ENCODE measurements around the gene NCR2.

NCR2 gene

DNA sequence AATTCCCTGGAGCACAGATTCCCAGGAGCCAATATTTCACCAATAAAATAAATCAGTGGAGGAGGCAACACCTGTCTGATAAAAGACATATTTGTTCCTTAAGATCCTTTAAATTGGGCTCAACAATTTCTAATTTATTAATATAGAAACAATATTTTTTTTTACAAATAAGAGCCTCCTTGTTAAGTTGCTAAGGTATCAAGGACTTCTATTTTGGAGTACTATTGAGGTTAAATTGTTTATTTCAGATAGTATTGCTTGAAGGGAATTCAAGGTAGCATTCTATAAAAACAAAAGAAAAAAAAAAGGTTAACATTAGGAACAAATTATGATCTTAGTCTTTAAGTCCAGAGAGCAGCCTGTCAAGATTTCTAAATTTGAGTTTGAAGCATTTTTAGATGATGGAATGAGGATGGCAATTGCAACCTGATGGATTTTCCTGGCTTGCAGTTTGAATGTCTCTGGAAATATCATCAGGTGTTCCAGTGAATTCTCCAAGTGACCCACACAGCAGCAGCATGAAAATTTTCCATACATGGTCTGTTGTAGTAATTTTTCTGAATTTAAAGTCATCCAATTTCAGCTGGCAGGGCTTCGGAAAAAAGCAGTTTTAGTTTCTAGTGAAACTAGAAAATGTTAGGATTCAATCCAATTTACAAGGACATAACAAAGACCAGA lies 19.3 kb upstream of the NCR2 start:
- no peak overlapping the region for H3K27ac ChIP-seq
- TF ChIP-seq, protein P1, sequence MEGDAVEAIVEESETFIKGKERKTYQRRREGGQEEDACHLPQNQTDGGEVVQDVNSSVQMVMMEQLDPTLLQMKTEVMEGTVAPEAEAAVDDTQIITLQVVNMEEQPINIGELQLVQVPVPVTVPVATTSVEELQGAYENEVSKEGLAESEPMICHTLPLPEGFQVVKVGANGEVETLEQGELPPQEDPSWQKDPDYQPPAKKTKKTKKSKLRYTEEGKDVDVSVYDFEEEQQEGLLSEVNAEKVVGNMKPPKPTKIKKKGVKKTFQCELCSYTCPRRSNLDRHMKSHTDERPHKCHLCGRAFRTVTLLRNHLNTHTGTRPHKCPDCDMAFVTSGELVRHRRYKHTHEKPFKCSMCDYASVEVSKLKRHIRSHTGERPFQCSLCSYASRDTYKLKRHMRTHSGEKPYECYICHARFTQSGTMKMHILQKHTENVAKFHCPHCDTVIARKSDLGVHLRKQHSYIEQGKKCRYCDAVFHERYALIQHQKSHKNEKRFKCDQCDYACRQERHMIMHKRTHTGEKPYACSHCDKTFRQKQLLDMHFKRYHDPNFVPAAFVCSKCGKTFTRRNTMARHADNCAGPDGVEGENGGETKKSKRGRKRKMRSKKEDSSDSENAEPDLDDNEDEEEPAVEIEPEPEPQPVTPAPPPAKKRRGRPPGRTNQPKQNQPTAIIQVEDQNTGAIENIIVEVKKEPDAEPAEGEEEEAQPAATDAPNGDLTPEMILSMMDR (conservative IDR thresholded peaks at IDR 0.05; ENCODE audit: low read depth) = no peak
- no peak for DNase-seq (ENCODE audit: low spot score)
- ChIA-PET POLR2A (ENCODE audit: low non-redundant PET) (no interaction called here), CTCF (interaction anchor here (1.1 kb wide), 1 partner anchor 11 kb away, joined by 3 read pairs; no protein-coding TSS in a partner anchor)

DNA sequence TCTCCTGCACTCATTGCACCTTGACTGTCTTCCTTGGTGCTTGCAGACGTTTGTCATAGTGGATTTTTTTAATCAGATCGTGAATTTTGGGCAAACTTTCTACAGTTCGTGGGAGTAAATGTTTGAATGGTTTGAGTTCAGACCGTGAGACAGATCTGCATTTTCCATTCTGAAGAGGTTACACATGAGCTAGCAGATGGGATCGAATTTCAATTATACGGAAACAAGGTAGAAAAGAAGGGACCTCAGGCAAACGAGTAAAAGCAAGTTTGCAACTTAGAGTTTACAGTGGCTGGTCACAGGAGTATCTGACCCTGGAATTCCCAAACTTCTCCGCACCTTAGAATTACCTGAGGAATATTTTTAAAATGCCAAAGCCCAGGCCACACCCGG lies 17.2 kb upstream of the NCR2 start:
- no peak for DNase-seq (ENCODE audit: low spot score)
- TF ChIP-seq, protein P1 (conservative IDR thresholded peaks at IDR 0.05; ENCODE audit: low read depth) = no peak
- CTCF ChIA-PET = interaction anchor here (0.8 to 1.1 kb wide), 4 partner anchors 10 to 151 kb away, joined by 3 to 5 read pairs (median 4); no protein-coding TSS in a partner anchor
- POLR2A ChIA-PET (ENCODE audit: low non-redundant PET) = no interaction called here
- no peak overlapping the region for H3K27ac ChIP-seq

DNA sequence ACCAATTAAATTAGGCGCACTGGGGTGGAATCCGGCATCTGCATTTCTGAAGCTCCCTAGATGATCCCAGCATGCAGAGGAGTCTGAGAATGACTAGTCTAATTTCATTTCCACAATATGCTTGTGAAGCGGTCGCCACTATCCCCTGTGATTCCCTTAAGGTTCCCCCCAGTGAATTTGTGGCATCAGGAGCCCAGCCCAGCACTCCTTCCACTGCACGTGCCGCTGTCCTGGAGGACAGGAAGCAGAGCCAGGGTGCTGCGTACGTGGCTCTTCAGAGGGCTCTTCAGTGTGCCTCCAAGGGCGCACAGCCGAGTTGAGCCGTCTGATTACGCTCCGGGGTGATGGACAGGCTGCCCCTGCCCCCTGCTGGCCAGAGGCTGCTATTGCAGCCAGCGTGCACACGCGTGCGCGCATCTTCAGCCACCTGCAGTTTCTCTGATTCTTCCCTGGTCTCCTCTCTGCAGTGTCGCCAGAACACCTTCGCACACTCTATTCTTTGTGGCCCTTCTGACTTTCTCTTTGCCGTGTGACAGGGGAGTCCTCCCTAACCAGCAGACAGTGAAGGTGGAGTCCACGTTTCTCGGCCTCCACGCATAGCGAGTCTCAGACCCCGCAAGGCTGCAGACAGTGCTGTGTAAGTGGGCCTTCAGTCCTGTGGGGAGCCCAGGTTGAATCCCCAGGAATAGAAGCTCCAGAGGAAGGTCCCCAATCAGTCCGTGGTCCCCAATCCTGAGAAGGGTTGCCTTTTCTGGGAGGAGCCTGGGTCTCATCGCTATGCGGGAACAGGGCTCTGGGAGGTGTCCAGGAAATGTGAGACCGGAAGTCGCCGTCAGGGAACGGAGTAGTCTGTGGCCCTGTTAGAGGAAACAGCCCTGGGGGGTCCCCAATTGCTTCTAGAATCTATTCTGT lies 16.5 kb upstream of the NCR2 start:
- peak; percentile 64 for DNase-seq (ENCODE audit: low spot score)
- no peak overlapping the region for H3K27ac ChIP-seq
- ChIA-PET POLR2A (ENCODE audit: low non-redundant PET) (no interaction called here), CTCF (interaction anchor here (0.7 to 1.9 kb wide), 9 partner anchors 9 to 892 kb away, joined by 3 to 12 read pairs (median 4); no protein-coding TSS in a partner anchor)
- TF ChIP-seq, protein P1 (conservative IDR thresholded peaks at IDR 0.05; ENCODE audit: low read depth) = peak; percentile 97

DNA sequence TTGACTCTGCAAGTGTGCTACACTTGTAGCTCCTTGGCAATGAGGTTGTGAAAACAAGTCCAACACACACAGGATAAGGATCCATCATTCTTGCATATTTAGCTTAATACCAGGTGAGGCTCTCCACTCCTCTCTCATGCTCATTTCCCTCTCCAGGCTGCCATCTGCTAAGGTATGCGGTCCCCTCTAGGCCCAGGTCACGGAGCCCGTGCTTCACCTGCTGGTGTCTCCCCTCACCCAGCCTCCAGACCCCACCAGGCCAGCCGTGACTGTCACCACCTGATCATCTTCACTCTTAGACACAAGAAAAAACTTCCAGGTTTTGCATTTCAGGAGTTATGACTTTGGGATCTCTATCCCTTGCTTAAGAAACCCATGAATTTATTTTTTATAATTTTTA lies 14.2 kb upstream of the NCR2 start:
- CTCF ChIA-PET = interaction anchor here (1.9 kb wide), 1 partner anchor 15 kb away, joined by 12 read pairs; no protein-coding TSS in a partner anchor
- POLR2A ChIA-PET (ENCODE audit: low non-redundant PET) = no interaction called here

DNA sequence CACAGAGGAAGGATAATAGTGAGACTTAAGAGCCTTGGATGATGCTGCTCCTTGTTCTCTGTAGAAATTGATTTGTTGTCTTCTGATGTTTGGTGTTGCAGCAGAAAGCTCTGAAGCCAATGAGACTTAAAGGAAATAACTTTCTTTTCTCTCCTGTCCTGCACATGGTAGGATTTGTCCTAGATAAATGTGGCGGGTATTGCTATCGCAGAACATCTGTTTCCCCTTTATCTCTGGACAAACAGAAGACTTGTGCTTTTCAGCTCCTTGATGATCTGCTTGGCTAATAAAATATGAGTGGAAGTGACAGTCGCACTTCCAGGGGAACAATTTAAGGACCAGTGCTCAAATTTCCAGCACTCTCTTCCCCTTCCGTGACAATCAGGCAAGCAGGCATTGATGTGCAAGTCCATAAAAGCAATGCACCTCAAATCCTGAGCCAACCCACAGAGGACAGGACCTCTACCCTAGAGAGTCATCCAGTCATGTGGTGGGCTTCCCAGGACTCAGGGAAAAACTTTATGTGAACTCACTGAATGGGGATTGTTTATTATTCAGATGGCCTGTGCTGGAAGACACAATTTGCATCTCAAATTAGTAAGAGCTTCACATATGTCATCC lies 9.9 kb upstream of the NCR2 start:
- no peak for DNase-seq (ENCODE audit: low spot score)
- H3K27ac ChIP-seq = no peak overlapping the region
- TF ChIP-seq, protein P1 (conservative IDR thresholded peaks at IDR 0.05; ENCODE audit: low read depth) = no peak
- POLR2A ChIA-PET (ENCODE audit: low non-redundant PET) = no interaction called here
- CTCF ChIA-PET = no interaction called here

More for the DNA sequence above, 14.2 kb upstream of the NCR2 start:
- TF ChIP-seq, protein P1 (conservative IDR thresholded peaks at IDR 0.05; ENCODE audit: low read depth) = no peak
- DNase-seq (ENCODE audit: low spot score) = no peak
- no peak overlapping the region for H3K27ac ChIP-seq

DNA sequence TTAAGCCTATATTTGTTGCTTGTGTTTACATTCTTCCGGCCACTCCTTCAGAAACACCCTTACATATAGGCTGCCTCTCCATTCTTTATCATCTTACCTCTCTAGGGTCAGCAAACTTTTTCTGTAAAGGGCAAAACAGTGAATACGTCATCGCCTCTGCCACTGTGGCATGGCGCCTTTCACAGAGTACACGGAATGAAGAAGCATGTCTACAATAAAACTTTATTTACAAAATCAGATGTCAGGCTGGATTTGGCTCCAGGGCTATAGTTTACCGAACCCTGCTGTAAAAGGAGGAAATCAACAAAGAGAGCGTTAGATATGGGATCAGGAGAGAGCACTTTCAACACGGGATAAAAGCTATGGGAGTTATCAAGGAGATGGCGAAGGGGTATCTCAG lies 9.3 kb upstream of the NCR2 start:
- ChIA-PET POLR2A (ENCODE audit: low non-redundant PET) (no interaction called here), CTCF (no interaction called here)
- no peak overlapping the region for H3K27ac ChIP-seq
- DNase-seq (ENCODE audit: low spot score) = no peak
- TF ChIP-seq, protein P1 (conservative IDR thresholded peaks at IDR 0.05; ENCODE audit: low read depth) = no peak

All from RWPE1 (cell line).